K562 (cell line): ENCODE results near the gene STX19. TPM values are rescaled to one million over a fixed set of nuclear protein-coding genes. Genes with fewer than 3 reads are reported as not detected.

ENCODE experiments used
- ARID4B ChIP-seq: sonication (generic); formaldehyde crosslinking; IDR thresholded peaks from 2 replicates; pipeline ENCODE4 v1.8.0; 2022; ENCODE audit warnings: mild to moderate bottlenecking, missing genetic modification reagents
- ARNT ChIP-seq, 2 experiments: fragments of 450-650 bp; IDR thresholded peaks; 2 replicates each; pipeline ENCODE4 v1.6.1; 2016; ENCODE audit warnings: mild to moderate bottlenecking in 1 of 2
- CBFA2T2 ChIP-seq: fragments of 450-650 bp; conservative IDR thresholded peaks from 2 replicates; pipeline ENCODE4 v1.6.1; 2017; ENCODE audit warnings: mild to moderate bottlenecking
- CBFA2T3 ChIP-seq: fragments of 450-650 bp; IDR thresholded peaks from 2 replicates; pipeline ENCODE4 v1.6.1; 2017
- MGA ChIP-seq: fragments of 450-650 bp; IDR thresholded peaks from 2 replicates; pipeline ENCODE4 v1.6.1; 2016; ENCODE audit warnings: mild to moderate bottlenecking, moderate library complexity
- RCOR1 ChIP-seq, 2 experiments: IDR thresholded peaks; 2 replicates each; pipeline ENCODE4 v1.6.1; 2012; ENCODE audit warnings: low read depth in 2 of 2, low read length in 2 of 2, borderline replicate concordance in 1 of 2, improper control_type of control experiment in 1 of 2
- ZNF311 ChIP-seq: fragments of 250-450 bp; sonication (Bioruptor Pico); IDR thresholded peaks from 2 replicates; pipeline ENCODE4 v1.4.0; 2020; ENCODE audit warnings: mild to moderate bottlenecking, moderate library complexity
- polyA plus RNA-seq, 8 experiments: library from polyadenylated mRNA; depleted of rRNA in 4 of 8; stranded (reverse) in 5 of 8; unstranded in 3 of 8; fragments of >200 nt; fragmentation: Nextera tagmentation in 2 of 8; fragmentation: Illumina TruSeq in 1 of 8; extraction: Ambion mirVana in 2 of 8; extraction: Trizol in 1 of 8; gene quantifications; 2 replicates each; pipeline versions ENCODE4 v1.2.1 to v1.2.3, GENCODE V29; 2011 to 2014; ENCODE audit warnings: inconsistent platforms in 1 of 8, missing spikeins in 1 of 8
- total RNA-seq, 7 experiments: library from RNA; depleted of rRNA in 6 of 7; stranded (reverse); fragments of >200 nt in 6 of 7; fragmentation: Illumina TruSeq in 2 of 7; extraction: Trizol in 2 of 7; gene quantifications; 2 replicates each; pipeline versions ENCODE4 v1.2.1 to v1.2.3, GENCODE V29; 2011 to 2021; ENCODE audit warnings: low replicate concordance in 1 of 7

The STX19 gene
- total and polyA plus RNA-seq, 9 of the 15 experiments (the other 6 are each of a cell fraction or from before 2014, with no cell fraction given), result 0.04 TPM; not detected in 8

GRCh38 chr3:94049267-94049666, 20.9 kb upstream of the STX19 start (continued):
- TF ChIP-seq MGA, result no peak
- TF ChIP-seq CBFA2T2, result no peak
- no peak for TF ChIP-seq CBFA2T3
- TF ChIP-seq ZNF311 (CRISPR knock-in tag), result no peak
- TF ChIP-seq RCOR1 (IDR thresholded peaks at IDR 0.05; ENCODE audit: borderline replicate concordance in 1 of 2, low read depth in 2 of 2, low read length in 2 of 2), result no peak
- TF ChIP-seq ARNT (IDR thresholded peaks at IDR 0.05), result no peak
- TF ChIP-seq ARID4B (CRISPR knock-in tag), result no peak
